HG02852 (cell line): ENCODE results near the gene ARID3A.
A peak's percentile ranks its signal among the peaks of the same experiment; 100 is the strongest.
"Not testable (repeated sequence)": the region's sequence is repeated elsewhere in the genome, so short reads cannot be mapped to it uniquely, and the experiment has no call there.

Experiments used
- ATAC-seq: cut with Tn5 transposase; IDR thresholded peaks from one replicate; pipeline ENCODE4 v1.9.1; 2021; ENCODE audit warnings: mild to moderate bottlenecking, moderate library complexity; ENCODE audit not compliant: unreplicated experiment

Gene ARID3A

GRCh38 chr19:890831-891230, 35.0 kb upstream of the ARID3A start:
- ATAC-seq: no peak

GRCh38 chr19:891421-892200, 34.2 kb upstream of the ARID3A start:
- not testable (repeated sequence) for ATAC-seq

- peak; percentile 19 for ATAC-seq
These were observed 33.5 kb upstream of the ARID3A start for GRCh38 chr19:892243-892893.

GRCh38 chr19:892894-893689, 32.7 kb upstream of the ARID3A start, which contains the start of the genes MED16 and RNU6-9:
Gene MED16, minus strand, starts transcription at chr19:893187. Its CDS starts 2,056 bp downstream, at chr19:891131.
Gene RNU6-9, plus strand, starts transcription at chr19:893484.
- peak; percentile 71 for ATAC-seq

- no peak for ATAC-seq
These were observed 29.4 kb upstream of the ARID3A start for GRCh38 chr19:896434-896833.

GRCh38 chr19:896999-897398, 28.8 kb upstream of the ARID3A start:
- ATAC-seq: no peak

- ATAC-seq: no peak
These were observed 28.3 kb upstream of the ARID3A start for GRCh38 chr19:897442-898039.

GRCh38 chr19:898663-899062, 27.2 kb upstream of the ARID3A start:
- ATAC-seq: no peak

- no peak for ATAC-seq
These were observed 26.3 kb upstream of the ARID3A start for GRCh38 chr19:899336-900042.

- no peak for ATAC-seq
These were observed 25.9 kb upstream of the ARID3A start for GRCh38 chr19:900043-900301.

GRCh38 chr19:900302-901111, 25.3 kb upstream of the ARID3A start:
- no peak for ATAC-seq

- no peak for ATAC-seq
These were observed 24.4 kb upstream of the ARID3A start for GRCh38 chr19:901216-902092.

GRCh38 chr19:902093-902370, 23.8 kb upstream of the ARID3A start:
- no peak for ATAC-seq

- ATAC-seq: no peak
These were observed 23.2 kb upstream of the ARID3A start for GRCh38 chr19:902446-903226.

GRCh38 chr19:903266-903797, 22.5 kb upstream of the ARID3A start:
- ATAC-seq: no peak

GRCh38 chr19:904545-904944, 21.3 kb upstream of the ARID3A start:
- no peak for ATAC-seq

- ATAC-seq: no peak
These were observed 19.4 kb upstream of the ARID3A start for GRCh38 chr19:906480-906879.

GRCh38 chr19:907183-907853, 18.5 kb upstream of the ARID3A start:
- ATAC-seq: no peak
